ENCODE data around the gene DDAH2.

The DDAH2 gene

DNA sequence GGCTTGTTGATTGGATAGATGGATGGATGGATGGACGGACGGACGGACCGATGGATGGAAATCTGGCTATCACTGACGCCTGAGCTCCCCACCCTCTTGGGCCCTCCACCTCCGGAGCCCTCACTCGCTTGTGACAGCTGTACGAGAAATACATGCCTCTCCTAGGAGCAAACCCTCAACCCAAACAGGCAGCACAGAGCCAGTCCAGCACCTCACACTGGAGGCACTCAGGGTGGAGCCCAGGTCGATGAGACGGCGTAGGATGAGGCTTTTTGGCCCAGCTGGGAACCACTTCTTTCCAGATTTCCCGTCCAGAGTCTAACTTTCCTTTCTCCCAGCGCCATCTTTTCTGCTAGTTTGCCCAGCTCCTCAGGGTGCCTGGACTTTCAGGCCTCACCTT is 45.5 kb downstream of the DDAH2 start:
- TF ChIP-seq, protein P1, sequence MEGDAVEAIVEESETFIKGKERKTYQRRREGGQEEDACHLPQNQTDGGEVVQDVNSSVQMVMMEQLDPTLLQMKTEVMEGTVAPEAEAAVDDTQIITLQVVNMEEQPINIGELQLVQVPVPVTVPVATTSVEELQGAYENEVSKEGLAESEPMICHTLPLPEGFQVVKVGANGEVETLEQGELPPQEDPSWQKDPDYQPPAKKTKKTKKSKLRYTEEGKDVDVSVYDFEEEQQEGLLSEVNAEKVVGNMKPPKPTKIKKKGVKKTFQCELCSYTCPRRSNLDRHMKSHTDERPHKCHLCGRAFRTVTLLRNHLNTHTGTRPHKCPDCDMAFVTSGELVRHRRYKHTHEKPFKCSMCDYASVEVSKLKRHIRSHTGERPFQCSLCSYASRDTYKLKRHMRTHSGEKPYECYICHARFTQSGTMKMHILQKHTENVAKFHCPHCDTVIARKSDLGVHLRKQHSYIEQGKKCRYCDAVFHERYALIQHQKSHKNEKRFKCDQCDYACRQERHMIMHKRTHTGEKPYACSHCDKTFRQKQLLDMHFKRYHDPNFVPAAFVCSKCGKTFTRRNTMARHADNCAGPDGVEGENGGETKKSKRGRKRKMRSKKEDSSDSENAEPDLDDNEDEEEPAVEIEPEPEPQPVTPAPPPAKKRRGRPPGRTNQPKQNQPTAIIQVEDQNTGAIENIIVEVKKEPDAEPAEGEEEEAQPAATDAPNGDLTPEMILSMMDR (IDR thresholded peaks at IDR 0.05; ENCODE audit: control extremely low read depth, extremely low read depth, low read depth, missing control alignments) = no peak
- POLR2A ChIA-PET = no interaction called here
- CTCF ChIA-PET = interaction anchor here (0.8 to 1.6 kb wide), 4 partner anchors 10 to 20 kb away, joined by 3 to 6 read pairs (median 4); partner anchors contain the start of genes ABHD16A and LY6G5B
- DNase-seq (ENCODE audit: extremely low spot score) = no peak

DNA sequence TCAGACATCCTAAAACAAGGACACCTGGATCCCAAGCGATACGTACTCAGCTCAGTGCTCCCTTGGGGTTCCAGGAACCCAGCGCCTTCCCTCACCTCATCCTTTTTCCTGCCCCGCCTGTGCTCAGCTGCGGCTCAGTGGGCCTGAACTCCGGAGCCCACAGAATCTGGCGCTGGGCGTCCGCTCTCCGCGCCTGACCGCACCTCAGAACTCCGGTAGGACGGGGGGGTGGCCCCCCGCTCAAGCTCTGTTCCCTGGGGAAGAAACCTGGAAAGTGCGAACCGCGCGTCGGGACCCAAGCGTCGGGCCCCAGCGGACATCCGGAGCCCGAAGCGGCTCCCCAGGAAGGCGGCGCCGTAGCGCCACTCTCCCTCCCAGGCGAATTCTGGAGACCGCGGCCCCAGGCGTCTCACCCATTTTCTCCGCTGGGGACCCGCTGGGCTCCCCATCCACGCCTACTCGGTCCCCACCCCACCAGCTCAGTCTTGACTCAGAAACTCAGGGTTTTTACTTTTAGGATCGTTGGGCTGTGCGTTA is 47.9 kb downstream of the DDAH2 start:
- TF ChIP-seq, protein P1 (IDR thresholded peaks at IDR 0.05; ENCODE audit: control extremely low read depth, extremely low read depth, low read depth, missing control alignments) = peak; percentile 13
- DNase-seq (ENCODE audit: extremely low spot score) = peak; percentile 75
- CTCF ChIA-PET = interaction anchor here (0.6 to 2.4 kb wide), 15 partner anchors 9 to 289 kb away, joined by 3 to 20 read pairs (median 4); partner anchors contain the start of genes ABHD16A, CSNK2B, HSPA1A and HSPA1L
- POLR2A ChIA-PET = interaction anchor here (0.6 kb wide), 1 partner anchor 11 kb away, joined by 3 read pairs; no protein-coding TSS in a partner anchor

DNA sequence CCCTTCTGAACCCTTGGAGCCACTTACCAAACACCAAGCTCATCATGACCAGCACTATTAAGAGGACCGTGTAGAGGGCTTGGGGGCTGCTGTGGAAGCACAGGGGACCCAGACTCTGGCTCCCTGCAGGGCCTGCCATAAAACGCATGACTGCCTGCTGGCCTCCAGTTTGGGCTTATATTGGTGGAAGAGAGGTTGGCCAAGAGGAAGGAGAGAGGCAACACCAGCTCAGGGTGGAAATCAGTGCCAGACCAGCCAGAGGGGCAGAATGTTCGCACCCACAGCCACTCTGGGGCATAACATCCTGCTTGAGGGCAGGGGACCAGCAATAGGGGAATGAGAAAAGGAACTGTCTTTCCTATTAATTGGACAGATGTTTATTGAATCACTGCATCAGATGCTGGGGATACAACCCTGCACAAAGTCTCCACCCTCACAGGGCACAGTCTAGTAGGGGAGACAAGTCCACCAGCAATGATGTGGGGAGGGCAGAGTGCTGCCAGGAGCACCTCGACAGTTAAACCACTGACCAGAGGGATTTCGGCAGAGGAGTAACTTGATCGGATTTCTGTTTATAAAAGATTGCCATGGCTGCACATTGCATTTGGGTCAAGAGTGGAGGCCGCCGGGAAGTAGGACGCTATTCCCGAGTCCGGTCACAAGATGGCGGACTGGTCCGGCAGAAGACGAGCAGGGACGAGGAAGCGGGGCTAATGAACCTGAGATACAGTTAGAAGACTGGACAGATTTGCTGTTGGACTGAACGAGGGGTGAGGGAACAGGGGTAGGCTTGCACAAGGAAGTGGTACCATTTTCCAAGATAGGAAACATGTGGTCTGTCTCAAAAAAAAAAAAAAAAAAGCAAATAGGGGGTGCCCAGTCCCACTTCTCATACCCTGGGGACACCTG is 48.6 kb downstream of the DDAH2 start, which contains the start of gene LY6G5C:
LY6G5C (minus strand) TSS at position 842 of the 909 bp plus-strand sequence; CDS start at position 148, 694 bp downstream.
- ChIA-PET CTCF (interaction anchor here (0.6 to 2.9 kb wide), 20 partner anchors 8 to 290 kb away, joined by 3 to 20 read pairs (median 4); partner anchors contain the start of genes ABHD16A, CSNK2B, HSPA1A and HSPA1L), POLR2A (interaction anchor here (0.6 kb wide), 1 partner anchor 10 kb away, joined by 3 read pairs; no protein-coding TSS in a partner anchor)
- TF ChIP-seq, protein P1 (IDR thresholded peaks at IDR 0.05; ENCODE audit: control extremely low read depth, extremely low read depth, low read depth, missing control alignments) = peak; percentile 77
- DNase-seq (ENCODE audit: extremely low spot score) = peak; percentile 83

DNA sequence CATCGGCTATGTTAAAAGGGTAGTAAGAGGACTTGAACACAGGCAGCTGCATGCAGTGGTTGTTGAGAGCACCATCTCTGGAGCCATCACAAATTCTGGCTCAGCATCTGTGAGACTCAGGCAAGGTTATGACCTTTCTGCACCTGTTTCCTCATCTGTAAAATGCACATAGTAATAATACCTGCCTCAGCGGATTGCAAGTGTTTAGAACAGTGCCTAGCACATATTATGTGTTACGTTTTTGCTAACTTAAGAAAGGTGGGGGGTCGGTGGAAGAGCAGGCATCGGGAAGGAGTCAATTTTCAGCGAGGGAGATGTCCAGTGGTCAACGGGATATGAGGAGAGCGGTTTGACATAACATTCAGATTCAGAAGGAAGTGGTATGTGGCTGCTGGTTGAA is 51.1 kb downstream of the DDAH2 start:
- TF ChIP-seq, protein P1 (IDR thresholded peaks at IDR 0.05; ENCODE audit: control extremely low read depth, extremely low read depth, low read depth, missing control alignments) = no peak
- DNase-seq (ENCODE audit: extremely low spot score) = no peak
- ChIA-PET POLR2A (no interaction called here), CTCF (interaction anchor here (0.8 to 2.9 kb wide), 6 partner anchors 10 to 275 kb away, joined by 3 to 12 read pairs (median 4); partner anchors contain the start of gene LY6G6D)
